Neural cell (in vitro differentiated cells): ENCODE results near the gene MYO3B. TPM values are rescaled to one million over a fixed set of nuclear protein-coding genes. Genes with fewer than 3 reads are reported as not detected.

ENCODE experiments used
- H2AFZ ChIP-seq: fragments of 200-600, 300-800 bp; sonication (generic), shearing (Covaris generic); 2 replicates; pipeline ENCODE4 v1.6.0; 2014; ENCODE audit warnings: low read depth, mild to moderate bottlenecking, antibody characterized with exemption, low read length, moderate library complexity
- H3F3A ChIP-seq: fragments of 200-600 bp; shearing (Covaris generic); 2 replicates; pipeline ENCODE4 v1.6.1; 2016; ENCODE audit warnings: mild to moderate bottlenecking, moderate library complexity, mixed read lengths, antibody characterized with exemption, low read length; ENCODE audit not compliant: insufficient read depth, poor library complexity, severe bottlenecking
- H3K27ac ChIP-seq: fragments of 200-600, 300-800 bp; sonication (generic), shearing (Covaris generic); 2 replicates; pipeline ENCODE4 v1.5.1; 2014; ENCODE audit warnings: mild to moderate bottlenecking, low read length, moderate library complexity
- H3K27me3 ChIP-seq: fragments of 300-800, 200-600 bp; sonication (generic), shearing (Covaris generic); 2 replicates; pipeline ENCODE4 v1.6.0; 2014; ENCODE audit warnings: mild to moderate bottlenecking, low read depth, low read length, moderate library complexity; ENCODE audit not compliant: insufficient read depth
- H3K36me3 ChIP-seq: fragments of 300-800, 200-600 bp; sonication (generic), shearing (Covaris generic); 2 replicates; pipeline ENCODE4 v1.5.1; 2014; ENCODE audit warnings: mild to moderate bottlenecking, antibody characterized with exemption, low read length, moderate library complexity; ENCODE audit not compliant: insufficient read depth
- H3K4me2 ChIP-seq: fragments of 300-800, 200-600 bp; sonication (generic), shearing (Covaris generic); 2 replicates; pipeline ENCODE4 v1.6.0; 2014; ENCODE audit warnings: mild to moderate bottlenecking, low read length
- H3K4me3 ChIP-seq: fragments of 300-800, 200-600 bp; sonication (generic), shearing (Covaris generic); 2 replicates; pipeline ENCODE4 v1.5.1; 2014; ENCODE audit warnings: mild to moderate bottlenecking, low read length, moderate library complexity
- H3K79me2 ChIP-seq: fragments of 200-600 bp; shearing (Covaris generic); replicated peaks from 2 replicates; pipeline ENCODE4 v1.6.0; 2014; ENCODE audit warnings: mild to moderate bottlenecking, low read length, moderate library complexity; ENCODE audit not compliant: insufficient read depth
- H3K9ac ChIP-seq: fragments of 300-800, 200-600 bp; sonication (generic), shearing (Covaris generic); 2 replicates; pipeline ENCODE4 v1.6.1; 2016; ENCODE audit warnings: mild to moderate bottlenecking, low read length, mixed read lengths
- H3K9me2 ChIP-seq: fragments of 200-600 bp; shearing (Covaris generic); 2 replicates; pipeline ENCODE4 v1.6.1; 2016; ENCODE audit warnings: mild to moderate bottlenecking, low read length, mixed read lengths; ENCODE audit not compliant: insufficient read depth
- H3K9me3 ChIP-seq: fragments of 200-600, 300-800 bp; sonication (generic), shearing (Covaris generic); 2 replicates; pipeline ENCODE4 v1.6.1; 2016; ENCODE audit warnings: mild to moderate bottlenecking, mixed run types, low read length, moderate library complexity, mixed read lengths
- H4K20me1 ChIP-seq: fragments of 200-600 bp; shearing (Covaris generic); 2 replicates; pipeline ENCODE4 v1.6.1; 2016; ENCODE audit warnings: mild to moderate bottlenecking, mixed run types; ENCODE audit not compliant: insufficient read depth
- CTCF ChIP-seq: fragments of 450-650 bp; IDR thresholded peaks from 2 replicates; pipeline ENCODE4 v1.5.1; 2014; ENCODE audit warnings: antibody characterized with exemption, mild to moderate bottlenecking, moderate library complexity; ENCODE audit not compliant: poor library complexity, severe bottlenecking
- EP300 ChIP-seq: fragments of 450-650 bp; conservative IDR thresholded peaks from 2 replicates; pipeline ENCODE4 v1.6.1; 2014; ENCODE audit warnings: antibody characterized with exemption, mild to moderate bottlenecking, moderate library complexity; ENCODE audit not compliant: poor library complexity, severe bottlenecking
- EZH2 ChIP-seq: fragments of 200-600, 300-800 bp; shearing (Covaris generic), sonication (generic); IDR thresholded peaks from 2 replicates; pipeline ENCODE4 v1.6.1; 2014; ENCODE audit warnings: antibody characterized with exemption, low read length, borderline replicate concordance, mild to moderate bottlenecking; ENCODE audit not compliant: insufficient read depth, poor library complexity, severe bottlenecking
- MXI1 ChIP-seq: fragments of 450-650 bp; conservative IDR thresholded peaks from 2 replicates; pipeline ENCODE4 v1.6.1; 2014; ENCODE audit warnings: antibody characterized with exemption, mild to moderate bottlenecking; ENCODE audit not compliant: poor library complexity, severe bottlenecking
- POLR2AphosphoS5 ChIP-seq: IDR thresholded peaks from 2 replicates; pipeline ENCODE4 v1.6.1; 2012
- RAD21 ChIP-seq: fragments of 450-650 bp; conservative IDR thresholded peaks from 2 replicates; pipeline ENCODE4 v1.6.1; 2014; ENCODE audit warnings: antibody characterized with exemption, mild to moderate bottlenecking, moderate library complexity
- REST ChIP-seq: IDR thresholded peaks from 2 replicates; pipeline ENCODE4 v1.6.1; 2012; ENCODE audit warnings: borderline replicate concordance
- SMC3 ChIP-seq: fragments of 450-650 bp; conservative IDR thresholded peaks from 2 replicates; pipeline ENCODE4 v1.6.1; 2014; ENCODE audit warnings: antibody characterized with exemption, mild to moderate bottlenecking, moderate library complexity; ENCODE audit not compliant: poor library complexity
- TAF1 ChIP-seq: IDR thresholded peaks from 2 replicates; pipeline ENCODE4 v1.6.1; 2012; ENCODE audit warnings: low read depth
- polyA plus RNA-seq: library from polyadenylated mRNA; depleted of rRNA; stranded (reverse); fragments of >200 nt; gene quantifications from 2 replicates; pipeline ENCODE4 v1.2.3, GENCODE V29; 2014

Gene MYO3B
- polyA plus RNA-seq, 1 donor from 2014 or later = 0.11 TPM

- H3K4me3 ChIP-seq = no peak overlapping the region
- H2AFZ ChIP-seq = no peak overlapping the region
- H3K4me2 ChIP-seq = no peak overlapping the region
- no peaks in the 10 kb centered on the region for H3K79me2 ChIP-seq
- H3K27ac ChIP-seq = no peak overlapping the region
- H3K9me3 ChIP-seq = no peaks in the 10 kb centered on the region
- no peaks in the 10 kb centered on the region for H3F3A ChIP-seq
- no peak overlapping the region for H3K9ac ChIP-seq
- H3K36me3 ChIP-seq = no peaks in the 10 kb centered on the region
- H3K9me2 ChIP-seq = no peaks in the 10 kb centered on the region
- H4K20me1 ChIP-seq = no peaks in the 10 kb centered on the region
- no peak for TF ChIP-seq CTCF
- TF ChIP-seq REST = no peak
- no peak for TF ChIP-seq EP300
- no peak for TF ChIP-seq EZH2
- no peak for TF ChIP-seq TAF1
- no peak for TF ChIP-seq RAD21
- no peak for TF ChIP-seq POLR2AphosphoS5
- H3K27me3 ChIP-seq = no peaks in the 10 kb centered on the region
These were observed 202.3 kb downstream of the MYO3B start for GRCh38 chr2:170380267-170380666.

- Histone ChIP-seq H3K9me2 (no peaks in the 10 kb centered on the region), H3K4me2 (no peak overlapping the region), H4K20me1 (no peaks in the 10 kb centered on the region), H3K9ac (no peak overlapping the region), H3K27ac (no peak overlapping the region), H3F3A (no peaks in the 10 kb centered on the region), H3K9me3 (no peaks in the 10 kb centered on the region), H3K4me3 (no peak overlapping the region), H3K27me3 (no peaks in the 10 kb centered on the region), H3K36me3 (no peaks in the 10 kb centered on the region), H2AFZ (no peak overlapping the region), H3K79me2 (no peaks in the 10 kb centered on the region)
- TF ChIP-seq EP300 = no peak
These were observed 203.7 kb downstream of the MYO3B start for GRCh38 chr2:170381678-170382077.

- no peak overlapping the region for H3K27ac ChIP-seq
- no peaks in the 10 kb centered on the region for H3K27me3 ChIP-seq
- H3K9me3 ChIP-seq = no peaks in the 10 kb centered on the region
- no peak overlapping the region for H2AFZ ChIP-seq
- H3K4me2 ChIP-seq = no peak overlapping the region
- H3K36me3 ChIP-seq = no peaks in the 10 kb centered on the region
- no peaks in the 10 kb centered on the region for H3F3A ChIP-seq
- no peaks in the 10 kb centered on the region for H4K20me1 ChIP-seq
- H3K9ac ChIP-seq = no peak overlapping the region
- TF ChIP-seq MXI1 (no peak), TAF1 (no peak), REST (no peak), EP300 (no peak), SMC3 (no peak), EZH2 (no peak), CTCF (no peak), POLR2AphosphoS5 (no peak), RAD21 (no peak)
- H3K79me2 ChIP-seq = no peaks in the 10 kb centered on the region
- no peaks in the 10 kb centered on the region for H3K9me2 ChIP-seq
- no peak overlapping the region for H3K4me3 ChIP-seq
These were observed 208.6 kb downstream of the MYO3B start for GRCh38 chr2:170386554-170386953.
